NCI-H1092 (cell line): ENCODE results near the gene EPB41L2.
"Not testable (repeated sequence)": the region's sequence is repeated elsewhere in the genome, so short reads cannot be mapped to it uniquely, and the experiment has no call there.

Source experiments
- DNase-seq: peaks from one replicate; lab custom pipeline; 2025; lab: John Stamatoyannopoulos, UW

EPB41L2 gene

GRCh38 chr6:130838250-130838860, 224.7 kb downstream of the EPB41L2 start:
- DNase-seq: no peak

DNA sequence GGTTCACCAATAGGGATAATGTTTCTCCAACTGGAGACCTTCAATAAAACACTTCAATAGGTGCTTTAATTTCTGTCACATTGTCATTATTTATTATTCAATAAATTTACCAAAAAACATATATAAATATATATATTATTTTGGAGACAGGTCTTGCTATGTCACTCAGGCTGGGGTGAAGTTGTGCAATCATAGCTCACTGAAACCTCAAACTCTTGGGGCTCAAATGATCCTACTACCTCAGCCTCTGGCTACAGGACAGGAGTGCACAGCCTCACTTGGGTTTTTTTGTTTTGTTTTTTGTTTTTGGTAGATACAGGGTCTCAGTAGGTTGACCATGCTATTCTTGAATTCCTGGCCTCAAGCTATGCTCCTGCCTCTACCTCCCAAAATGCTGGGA, 226.0 kb downstream of the EPB41L2 start:
- no peak for DNase-seq

- DNase-seq: no peak
Observed at GRCh38 chr6:130836055-130836640, 226.9 kb downstream of the EPB41L2 start.

- DNase-seq: no peak
Observed at GRCh38 chr6:130834482-130835251, 228.4 kb downstream of the EPB41L2 start.

GRCh38 chr6:130833569-130833968, 229.5 kb downstream of the EPB41L2 start:
- no peak for DNase-seq

GRCh38 chr6:130831607-130832006, 231.4 kb downstream of the EPB41L2 start:
- DNase-seq: no peak

DNA sequence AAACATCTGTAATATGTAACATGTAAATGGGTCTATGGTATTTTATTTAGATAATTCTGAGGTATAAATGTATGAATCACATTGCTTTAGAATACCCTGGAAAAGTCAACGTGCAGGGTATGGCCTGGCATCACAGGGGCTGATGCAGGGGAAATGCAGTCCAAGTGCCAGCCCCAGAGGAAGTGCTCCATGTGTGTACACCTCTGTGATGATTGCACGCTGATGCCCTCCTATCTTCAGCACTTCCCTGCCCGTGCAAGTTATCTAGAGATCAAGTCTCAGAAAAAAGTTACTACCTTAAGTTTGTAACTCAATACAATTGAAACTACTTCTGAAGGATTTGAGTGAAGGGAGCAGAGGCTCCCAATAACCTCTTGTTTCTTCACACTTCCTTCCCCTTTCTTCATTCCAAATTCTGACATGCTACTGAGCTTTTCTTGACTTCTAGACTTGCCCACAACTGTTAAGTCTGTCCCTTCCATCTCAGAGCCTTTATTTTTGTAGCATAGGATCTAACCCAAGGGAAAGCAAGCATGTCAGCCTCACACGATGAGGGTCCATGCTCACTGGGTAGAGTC, 233.6 kb downstream of the EPB41L2 start:
- DNase-seq: no peak

DNA sequence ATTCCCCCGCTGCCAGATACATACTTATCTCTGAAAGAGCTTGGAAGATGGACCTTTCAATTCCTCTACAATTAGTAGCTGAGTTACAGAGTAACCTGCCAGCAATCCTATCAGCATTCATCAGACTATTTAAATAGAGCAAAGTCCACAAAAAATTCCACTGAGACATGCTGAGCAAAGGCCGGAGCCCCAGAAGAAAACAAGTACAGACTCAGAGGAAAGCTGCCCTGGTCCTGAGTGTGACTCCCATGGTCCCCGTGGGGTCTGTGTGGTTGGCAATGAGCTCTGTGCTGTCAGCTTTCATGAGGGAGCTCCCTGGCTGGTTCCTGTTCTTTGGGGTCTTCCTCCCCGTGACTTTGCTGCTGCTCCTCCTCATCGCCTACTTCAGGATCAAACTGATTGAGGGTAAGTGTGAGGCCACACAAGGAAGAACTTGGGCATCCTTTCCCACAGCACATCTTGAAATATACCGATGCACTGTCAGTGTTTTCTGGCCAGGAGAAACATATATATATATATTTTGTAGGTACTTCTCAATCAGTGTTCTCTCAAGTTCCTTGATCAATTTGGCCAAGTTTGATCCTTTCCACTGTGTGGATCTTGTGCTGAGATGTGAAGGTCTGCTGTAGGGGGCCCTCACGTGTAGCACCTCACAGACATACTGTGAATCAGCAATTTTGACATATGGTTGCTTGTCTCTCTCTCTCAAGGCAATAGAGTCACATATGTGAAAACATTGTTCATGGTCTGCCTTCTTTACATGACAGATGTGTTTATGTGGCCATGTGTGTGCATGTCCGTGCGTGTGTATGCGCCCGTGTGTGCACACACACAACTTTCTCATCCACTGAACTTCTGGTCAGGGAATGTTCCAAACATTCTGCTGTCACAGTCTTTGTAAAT, 235.5 kb downstream of the EPB41L2 start, which contains the start of gene SMLR1:
TSS of gene SMLR1 (plus strand) at position 160 of the 903 bp plus-strand sequence. CDS start at position 168, 8 bp downstream.
- no peak for DNase-seq

DNA sequence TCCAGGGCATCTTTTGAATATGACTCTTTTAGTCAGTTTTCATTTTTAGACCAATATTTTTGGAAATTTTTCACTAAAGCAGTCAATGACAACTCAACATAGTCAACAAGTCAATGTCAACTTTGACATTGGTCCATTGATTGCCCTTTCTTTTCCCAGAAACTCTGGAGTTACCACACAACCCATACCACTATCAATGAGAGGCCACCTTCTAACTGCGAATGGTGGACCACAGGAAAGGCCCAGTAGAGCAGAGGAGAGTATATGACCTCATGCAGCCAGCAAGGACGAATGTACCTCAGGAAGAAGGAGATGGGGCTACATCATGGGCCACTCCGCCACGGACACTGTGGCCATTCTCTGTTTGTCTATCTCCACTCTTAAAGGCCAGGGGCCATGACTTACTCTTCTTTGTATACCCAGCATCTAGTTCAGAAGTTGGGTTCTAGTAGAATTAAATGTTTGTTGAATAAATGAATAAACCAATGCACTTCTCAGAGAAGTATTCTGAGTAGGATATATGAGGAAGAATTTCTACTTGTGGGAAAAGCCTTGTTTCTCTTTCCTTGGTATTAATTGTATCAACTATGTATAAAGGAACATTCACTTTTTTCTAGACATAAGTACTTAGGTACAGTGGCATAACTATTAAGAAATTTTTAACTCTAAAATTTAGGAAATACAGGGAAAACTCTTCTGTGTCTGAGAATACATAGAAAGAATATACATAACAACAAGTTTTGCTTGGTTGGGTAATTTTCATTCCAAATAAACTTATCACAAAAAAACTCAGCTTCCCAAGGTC, 236.4 kb downstream of the EPB41L2 start:
- no peak for DNase-seq

DNA sequence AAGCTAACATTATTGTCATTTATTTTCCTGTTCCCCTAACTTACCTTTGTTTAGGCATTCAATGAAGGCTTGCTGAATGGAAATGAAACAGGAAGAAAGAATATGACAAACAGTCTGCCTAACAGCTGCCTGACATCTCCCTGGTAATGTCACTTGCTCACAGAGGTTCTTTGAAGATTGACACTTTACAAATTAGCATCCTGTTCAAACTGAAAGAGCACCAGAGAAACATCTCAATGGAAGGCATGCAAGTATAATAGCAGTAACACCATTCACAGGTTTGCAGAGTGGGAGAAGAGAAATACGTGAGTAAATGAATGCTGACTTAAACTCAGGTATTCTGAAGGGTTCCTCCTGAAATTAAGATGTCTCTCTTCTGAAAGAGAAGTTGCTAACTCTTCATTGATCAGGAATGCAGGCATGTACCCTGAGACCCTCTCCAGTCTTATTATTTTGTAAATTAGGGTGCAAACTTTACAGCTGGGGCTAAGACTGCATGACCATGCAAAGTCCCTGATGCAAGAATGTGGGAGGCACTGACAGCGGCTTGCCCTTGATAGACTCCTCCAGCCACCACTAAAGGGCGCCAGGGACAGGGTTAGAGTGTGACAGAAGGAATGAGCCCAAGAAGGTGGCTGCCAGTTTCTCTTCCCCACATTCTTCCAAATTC, 237.1 kb downstream of the EPB41L2 start:
- DNase-seq: no peak

DNA sequence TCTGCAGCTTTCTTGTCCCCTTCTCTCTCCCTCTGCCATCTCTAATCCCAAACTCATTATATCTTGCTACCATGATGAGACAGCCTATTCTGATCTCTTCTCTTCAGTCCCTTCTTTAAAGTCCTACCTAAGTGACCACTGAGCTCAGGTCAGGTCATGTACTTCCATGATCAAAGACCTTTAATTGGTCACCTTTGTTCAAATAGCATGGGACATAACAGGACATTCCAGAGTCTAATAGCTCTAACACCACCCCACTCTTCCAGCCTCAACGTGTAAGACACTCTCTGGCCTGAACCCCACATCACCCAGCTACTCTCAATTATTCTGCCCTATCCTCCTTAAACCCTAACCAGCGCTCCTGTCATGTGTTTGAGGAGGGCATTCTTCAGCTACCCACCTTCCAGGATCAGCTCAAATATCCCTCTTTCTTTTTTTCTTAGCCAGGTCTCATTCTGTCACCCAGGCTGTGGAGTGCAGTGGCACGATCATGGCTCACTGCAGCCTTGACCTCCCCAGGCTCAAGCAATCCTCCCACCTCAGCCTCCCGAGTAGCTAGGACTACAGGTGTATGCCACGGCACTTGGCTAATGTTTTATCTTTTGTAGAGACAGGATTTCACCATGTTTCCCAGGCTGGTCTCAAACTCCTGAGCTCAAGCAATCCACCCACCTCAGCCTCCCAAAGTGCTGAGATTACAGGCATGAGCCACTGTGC, 237.9 kb downstream of the EPB41L2 start:
- no peak for DNase-seq

DNA sequence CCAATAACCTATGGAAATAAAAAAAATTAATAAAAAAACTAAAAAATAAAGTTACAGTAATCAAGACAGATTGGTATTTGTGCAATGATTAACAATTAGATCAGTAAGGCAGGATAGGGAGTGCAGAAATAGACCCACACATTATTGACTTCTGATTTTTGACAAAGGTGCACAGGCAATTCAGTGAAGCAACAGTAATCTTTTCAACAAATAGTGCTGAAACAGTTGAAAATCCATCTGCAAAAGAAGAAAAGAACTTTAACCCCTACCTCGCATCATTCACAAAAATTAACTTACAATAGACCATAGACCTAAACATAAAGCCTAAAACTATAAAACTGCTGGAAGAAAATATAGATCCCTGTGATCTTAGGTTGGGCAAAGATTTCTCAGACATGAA, 240.3 kb downstream of the EPB41L2 start:
- DNase-seq: no peak

- DNase-seq: no peak
Observed at GRCh38 chr6:130815200-130816071, 247.6 kb downstream of the EPB41L2 start.

DNA sequence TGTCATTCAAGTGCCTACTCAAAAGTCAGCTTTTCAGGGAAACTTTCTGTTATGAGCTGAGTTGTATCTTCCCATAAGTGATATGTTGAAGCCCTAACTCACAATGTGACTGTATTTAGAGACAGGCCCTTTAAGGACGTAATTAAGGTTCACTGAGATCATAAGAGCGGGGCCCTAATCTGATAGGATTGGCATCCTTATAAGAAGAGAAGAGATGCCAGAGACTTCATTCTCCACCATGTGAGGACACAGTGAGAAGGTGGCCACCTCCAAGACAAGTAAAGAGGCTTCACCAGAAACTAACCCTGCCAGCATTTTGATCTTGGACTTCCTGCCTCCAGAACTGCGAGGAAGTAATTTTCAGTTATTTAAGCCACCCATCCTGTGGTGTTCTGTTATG, 248.5 kb downstream of the EPB41L2 start:
- no peak for DNase-seq

- DNase-seq: no peak
Observed at GRCh38 chr6:130811932-130812331, 251.1 kb downstream of the EPB41L2 start.

GRCh38 chr6:130810307-130811030, 252.6 kb downstream of the EPB41L2 start:
- no peak for DNase-seq

DNA sequence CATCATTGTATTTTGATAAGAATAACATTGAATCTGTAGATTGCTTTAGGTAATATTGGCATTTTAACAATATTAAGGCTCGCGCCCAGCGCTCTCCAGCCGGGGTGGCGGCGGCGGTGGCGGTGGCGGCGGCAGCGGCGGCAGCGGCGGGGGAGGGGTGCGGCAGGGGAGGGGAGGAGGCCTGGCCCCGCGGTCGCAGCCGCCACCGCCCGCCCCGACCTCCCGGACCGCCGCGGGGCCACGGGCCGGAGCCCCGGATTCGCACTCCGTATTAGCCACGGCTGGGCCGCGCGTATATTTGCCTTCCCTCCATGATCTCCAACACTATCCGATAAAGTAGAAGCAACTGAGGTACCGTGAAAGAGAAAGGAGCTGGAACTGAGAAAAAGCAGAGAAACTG, 261.7 kb downstream of the EPB41L2 start:
- DNase-seq: not testable (repeated sequence)

- no peak for DNase-seq
Observed at GRCh38 chr6:130797061-130797460, 266.0 kb downstream of the EPB41L2 start.
